HepG2 (cell line): ENCODE measurements around the gene CEACAM3. TPM values are rescaled to one million over a fixed set of nuclear protein-coding genes. Genes with fewer than 3 reads are reported as not detected.

Experiments used
- ATAC-seq: fragments of 200-7000 bp; cut with Tn5 transposase; 3 replicates; pipeline ENCODE4 v1.9.1; 2020; ENCODE audit warnings: mild to moderate bottlenecking, moderate library complexity
- BruUV-seq: library from RNA; stranded (reverse); fragments of 400-500 nt; replicated peaks from 2 replicates; lab custom pipeline; 2021; lab: Mats Ljungman, UMichigan
- CTCF ChIA-PET: fragments of 300-600 bp; formaldehyde crosslinking; extraction: SDS; loops from one replicate; lab custom pipeline; 2021; ENCODE audit warnings: low total read pairs, inconsistent platforms, low intra/inter-chr PET ratio; lab: Yijun Ruan, JAX
- POLR2A ChIA-PET: fragments of 350-600 bp; sonication (Branson Sonifier 250); formaldehyde crosslinking; loops from one replicate; lab custom pipeline; 2020; ENCODE audit warnings: antibody characterized with exemption, inconsistent platforms; lab: Yijun Ruan, JAX
- DNase-seq: peaks from one replicate; pipeline ENCODE4 v3.0.0-alpha.2; 2015; ENCODE audit warnings: low spot score
- FAIRE-seq: peaks from 3 replicates; lab custom pipeline; 2011; peaks lifted over from hg19 to GRCh38; lab: Jason Lieb, UNC
- H2AFZ ChIP-seq: one replicate; pipeline ENCODE4 v1.6.1; 2011; ENCODE audit warnings: low read length, inconsistent platforms
- H3K27ac ChIP-seq: fragments of 300-600 bp; 3 replicates; pipeline ENCODE4 v1.8.0; 2011; ENCODE audit warnings: mixed run types, mild to moderate bottlenecking, mixed read lengths, low read length, inconsistent platforms; ENCODE audit not compliant: insufficient read depth; ENCODE audit errors: extremely low read length
- H3K27me3 ChIP-seq, 2 experiments: fragments of 200-600 bp in 1 of 2; 2 replicates in 1 of 2; 3 replicates in 1 of 2; pipeline versions ENCODE4 v1.6.0 to v1.8.0; 2011; ENCODE audit warnings: low read length in 2 of 2, mild to moderate bottlenecking in 2 of 2, moderate library complexity in 2 of 2, inconsistent platforms in 1 of 2; ENCODE audit not compliant: insufficient read depth in 2 of 2, control insufficient read depth in 1 of 2
- H3K36me3 ChIP-seq, 2 experiments: fragments of 200-600 bp in 1 of 2; replicated peaks in 1 of 2; 2 replicates in 1 of 2; 3 replicates in 1 of 2; pipeline versions ENCODE4 v1.5.1 to v1.8.0; 2011; ENCODE audit warnings: low read length in 2 of 2, inconsistent platforms in 1 of 2; ENCODE audit not compliant: insufficient read depth in 2 of 2, control insufficient read depth in 1 of 2
- H3K4me1 ChIP-seq: 2 replicates; pipeline ENCODE4 v1.5.1; 2012; ENCODE audit warnings: low read length, inconsistent platforms; ENCODE audit not compliant: insufficient read depth
- H3K4me2 ChIP-seq: 2 replicates; pipeline ENCODE4 v1.6.0; 2011; ENCODE audit warnings: low read depth, low read length, inconsistent platforms
- H3K4me3 ChIP-seq, 3 experiments: fragments of 200-600 bp in 1 of 3; sonication (generic), shearing (Covaris generic) in 1 of 3; replicated peaks in 1 of 3; 2 replicates each; pipeline ENCODE4 v1.5.1; 2011 to 2016; ENCODE audit warnings: low read length in 3 of 3, inconsistent platforms in 2 of 3, low read depth in 2 of 3, mild to moderate bottlenecking in 2 of 3, control low read depth in 1 of 3, mixed read lengths in 1 of 3; ENCODE audit not compliant: insufficient read depth in 1 of 3
- H3K79me2 ChIP-seq: one replicate; pipeline ENCODE4 v1.6.1; 2011; ENCODE audit warnings: low read length, inconsistent platforms; ENCODE audit not compliant: insufficient read depth
- H3K9ac ChIP-seq: 2 replicates; pipeline ENCODE4 v1.6.0; 2011; ENCODE audit warnings: mild to moderate bottlenecking, low read depth, low read length, inconsistent platforms; ENCODE audit not compliant: insufficient read depth
- H3K9me3 ChIP-seq: 2 replicates; pipeline ENCODE4 v1.5.1; 2012; ENCODE audit warnings: mild to moderate bottlenecking, low read length
- H4K20me1 ChIP-seq: 2 replicates; pipeline ENCODE4 v1.6.0; 2011; ENCODE audit warnings: inconsistent platforms, mild to moderate bottlenecking, low read length, moderate library complexity; ENCODE audit not compliant: insufficient read depth
- FOXA3 ChIP-seq: IDR thresholded peaks from 2 replicates; pipeline ENCODE4 v1.6.1; 2016; ENCODE audit warnings: missing genetic modification reagents, missing compliant biosample characterization
- KDM5A ChIP-seq: fragments of 200-600 bp; sonication (generic); IDR thresholded peaks from 2 replicates; pipeline ENCODE4 v1.7.0; 2018; ENCODE audit warnings: antibody characterized with exemption, mild to moderate bottlenecking, low read length, borderline replicate concordance
- MXD1 ChIP-seq: sonication (generic); formaldehyde crosslinking; IDR thresholded peaks from 2 replicates; pipeline ENCODE4 v1.4.0; 2020; ENCODE audit warnings: mild to moderate bottlenecking, missing genetic modification reagents
- PRDM15 ChIP-seq: sonication (generic); formaldehyde crosslinking; IDR thresholded peaks from 2 replicates; pipeline ENCODE4 v1.4.0; 2020; ENCODE audit warnings: missing genetic modification reagents
- REST ChIP-seq, 2 experiments: IDR thresholded peaks; 2 replicates each; pipeline ENCODE4 v1.6.1; 2011 to 2012; ENCODE audit warnings: low read length in 2 of 2, borderline replicate concordance in 1 of 2, low read depth in 1 of 2, mild to moderate bottlenecking in 1 of 2, moderate library complexity in 1 of 2
- ZNF235 ChIP-seq: sonication (generic); formaldehyde crosslinking; IDR thresholded peaks from 2 replicates; pipeline ENCODE4 v1.8.1; 2023; ENCODE audit warnings: mild to moderate bottlenecking, missing genetic modification reagents, borderline replicate concordance
- ZNF614 ChIP-seq: IDR thresholded peaks from 2 replicates; pipeline ENCODE4 v1.6.1; 2018; ENCODE audit warnings: missing biosample characterization, missing genetic modification reagents, inconsistent platforms, borderline replicate concordance
- WGBS: methylation state at CpG from one replicate; pipeline ENCODE4 v1.1.6; 2017; ENCODE audit warnings: low lambda C conversion rate; 5-methylcytosine and 5-hydroxymethylcytosine counted together
- in situ Hi-C: cut with HindIII; loops from 2 replicates; pipeline ENCODE4 v1.10.0; 2017; ENCODE audit warnings: low pct_unique_long_range_greater_than_20kb; ENCODE audit not compliant: extremely low pct_ligation_motif_present
- intact Hi-C: fragments of 100-400 bp; cut with micrococcal nuclease; formaldehyde crosslinking; loops from one replicate; pipeline ENCODE4 v1.10.0; 2022; ENCODE audit not compliant: unreplicated experiment
- polyA plus RNA-seq, 8 experiments: library from polyadenylated mRNA; depleted of rRNA in 3 of 8; stranded (reverse) in 7 of 8; unstranded in 1 of 8; fragments of >200 nt; fragmentation: Illumina TruSeq in 4 of 8; extraction: Trizol in 4 of 8; gene quantifications; 2 replicates each; pipeline versions ENCODE4 v1.2.1 to v1.2.3, GENCODE V29; 2011 to 2016; ENCODE audit warnings: low read depth in 4 of 8, missing spikeins in 1 of 8, mixed read lengths in 1 of 8; ENCODE audit not compliant: insufficient read depth in 1 of 8
- total RNA-seq, 5 experiments: library from RNA; depleted of rRNA; stranded (reverse); fragments of >200 nt; fragmentation: Illumina TruSeq; extraction: Trizol; gene quantifications; 2 replicates each; pipeline ENCODE4 v1.2.3, GENCODE V29; 2016; ENCODE audit warnings: low read depth in 1 of 5
- TF ChIP-seq, protein P1 (sequence below): fragments of 450-650 bp; IDR thresholded peaks from 2 replicates; pipeline ENCODE4 v1.6.1; 2016

CEACAM3 gene
- total and polyA plus RNA-seq, 2 of the 13 experiments (the other 11 are each of a cell fraction or from before 2014, with no cell fraction given) = not detected

DNA sequence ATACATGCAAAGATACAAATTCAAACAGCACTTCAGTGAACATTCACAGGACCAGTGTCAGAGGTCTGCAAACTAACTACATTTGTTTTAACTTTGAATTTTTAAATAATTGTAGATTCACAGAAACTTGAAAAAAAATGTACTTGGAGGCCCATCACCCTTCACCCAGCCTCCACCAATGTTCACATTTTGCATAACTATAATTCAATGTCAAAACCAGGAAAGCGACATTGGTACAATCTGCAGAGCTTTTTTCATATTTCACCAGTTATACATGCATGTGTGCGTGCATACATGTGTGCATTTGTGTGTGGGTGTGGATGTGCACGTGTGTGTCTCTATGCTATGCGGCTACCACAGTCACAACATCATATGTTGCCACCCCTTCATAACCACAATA, 18.9 kb downstream of the CEACAM3 start:
- POLR2A ChIA-PET = no interaction called here
- Histone ChIP-seq H3K4me2 (no peak overlapping the region), H3K27ac (no peak overlapping the region), H2AFZ (no peak overlapping the region), H3K4me1 (no peaks in the 10 kb centered on the region), H3K9ac (no peak overlapping the region), H3K4me3 (no peak overlapping the region), H3K9me3 (no peaks in the 10 kb centered on the region)
- in situ Hi-C loops (no loop called here), intact Hi-C loops (no loop called here)
- DNase-seq = no peak
- WGBS = 2% methylated on average over 4 of the region's 4 CpGs
- TF ChIP-seq, protein P1, sequence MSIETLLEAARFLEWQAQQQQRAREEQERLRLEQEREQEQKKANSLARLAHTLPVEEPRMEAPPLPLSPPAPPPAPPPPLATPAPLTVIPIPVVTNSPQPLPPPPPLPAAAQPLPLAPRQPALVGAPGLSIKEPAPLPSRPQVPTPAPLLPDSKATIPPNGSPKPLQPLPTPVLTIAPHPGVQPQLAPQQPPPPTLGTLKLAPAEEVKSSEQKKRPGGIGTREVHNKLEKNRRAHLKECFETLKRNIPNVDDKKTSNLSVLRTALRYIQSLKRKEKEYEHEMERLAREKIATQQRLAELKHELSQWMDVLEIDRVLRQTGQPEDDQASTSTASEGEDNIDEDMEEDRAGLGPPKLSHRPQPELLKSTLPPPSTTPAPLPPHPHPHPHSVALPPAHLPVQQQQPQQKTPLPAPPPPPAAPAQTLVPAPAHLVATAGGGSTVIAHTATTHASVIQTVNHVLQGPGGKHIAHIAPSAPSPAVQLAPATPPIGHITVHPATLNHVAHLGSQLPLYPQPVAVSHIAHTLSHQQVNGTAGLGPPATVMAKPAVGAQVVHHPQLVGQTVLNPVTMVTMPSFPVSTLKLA = peak; percentile 78
- TF ChIP-seq PRDM15 (CRISPR knock-in tag) = no peak
- TF ChIP-seq, all 625 proteins: peak for 1
- Histone ChIP-seq H3K79me2 (no peaks in the 10 kb centered on the region), H3K27me3 (no peaks in the 10 kb centered on the region), H3K36me3 (no peaks in the 10 kb centered on the region), H4K20me1 (no peaks in the 10 kb centered on the region)
- no peak for ATAC-seq
- CTCF ChIA-PET = no interaction called here
- BruUV-seq = no TSS peak
- FAIRE-seq = no peak

DNA sequence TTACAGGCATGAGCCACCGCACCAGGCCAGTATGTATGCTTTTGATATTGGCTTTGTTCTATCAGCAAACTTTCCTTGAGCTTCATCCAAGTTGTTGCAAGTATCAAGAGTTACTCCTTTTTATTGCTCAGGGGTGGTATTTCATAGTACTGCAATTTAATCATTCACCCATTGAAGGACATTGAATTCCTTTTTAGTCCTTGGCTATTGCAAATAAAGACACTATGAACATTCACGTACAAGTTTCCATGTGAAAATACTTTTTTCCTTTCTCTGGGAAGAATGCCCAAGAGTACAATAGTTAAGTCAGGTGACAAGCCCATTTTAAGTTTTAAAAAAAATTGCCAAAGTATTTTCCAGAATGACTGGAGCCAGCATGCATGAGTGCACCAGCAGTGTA, 20.4 kb downstream of the CEACAM3 start:
- no peaks in the 10 kb centered on the region for H3K9me3 ChIP-seq
- H3K4me2 ChIP-seq = no peak overlapping the region
- H3K27ac ChIP-seq = no peak overlapping the region
- ChIA-PET CTCF (no interaction called here), POLR2A (no interaction called here)
- in situ Hi-C loops = no loop called here
- H3K27me3 ChIP-seq = 0 out of 5 replicates have a peak, but pooled peaks cover 0 to 6% of the 10 kb centered on the region in 2 experiments
- WGBS = 10% methylated on average over 2 of the region's 2 CpGs
- no peak for FAIRE-seq
- no TSS peak for BruUV-seq
- no peaks in the 10 kb centered on the region for H3K79me2 ChIP-seq
- intact Hi-C loops = no loop called here
- ATAC-seq = no peak
- no peak overlapping the region for H3K4me3 ChIP-seq
- H4K20me1 ChIP-seq = no peaks in the 10 kb centered on the region
- no peak for DNase-seq
- no peak overlapping the region for H3K9ac ChIP-seq
- no peaks in the 10 kb centered on the region for H3K36me3 ChIP-seq
- H2AFZ ChIP-seq = no peak overlapping the region
- H3K4me1 ChIP-seq = no peaks in the 10 kb centered on the region
- TF ChIP-seq FOXA3 (CRISPR knock-in tag) (no peak), ZNF614 (CRISPR knock-in tag) (no peak), KDM5A (no peak), MXD1 (CRISPR knock-in tag) (no peak), REST (IDR thresholded peaks at IDR 0.05; ENCODE audit: borderline replicate concordance in 1 of 2, low read depth in 1 of 2, low read length in 2 of 2) (no peak), ZNF235 (no peak)
